ENCODE measurements around the gene NFIC.
"Not testable (repeated sequence)": the region's sequence is repeated elsewhere in the genome, so short reads cannot be mapped to it uniquely, and the experiment has no call there.

NFIC gene

GRCh38 chr19:3496392-3497273, 130.2 kb downstream of the NFIC start:
- no peak for DNase-seq

- no peak for DNase-seq
Observed at GRCh38 chr19:3497757-3498520, 131.6 kb downstream of the NFIC start.

- no peak for DNase-seq
Observed at GRCh38 chr19:3499738-3500428, 133.5 kb downstream of the NFIC start.

DNA sequence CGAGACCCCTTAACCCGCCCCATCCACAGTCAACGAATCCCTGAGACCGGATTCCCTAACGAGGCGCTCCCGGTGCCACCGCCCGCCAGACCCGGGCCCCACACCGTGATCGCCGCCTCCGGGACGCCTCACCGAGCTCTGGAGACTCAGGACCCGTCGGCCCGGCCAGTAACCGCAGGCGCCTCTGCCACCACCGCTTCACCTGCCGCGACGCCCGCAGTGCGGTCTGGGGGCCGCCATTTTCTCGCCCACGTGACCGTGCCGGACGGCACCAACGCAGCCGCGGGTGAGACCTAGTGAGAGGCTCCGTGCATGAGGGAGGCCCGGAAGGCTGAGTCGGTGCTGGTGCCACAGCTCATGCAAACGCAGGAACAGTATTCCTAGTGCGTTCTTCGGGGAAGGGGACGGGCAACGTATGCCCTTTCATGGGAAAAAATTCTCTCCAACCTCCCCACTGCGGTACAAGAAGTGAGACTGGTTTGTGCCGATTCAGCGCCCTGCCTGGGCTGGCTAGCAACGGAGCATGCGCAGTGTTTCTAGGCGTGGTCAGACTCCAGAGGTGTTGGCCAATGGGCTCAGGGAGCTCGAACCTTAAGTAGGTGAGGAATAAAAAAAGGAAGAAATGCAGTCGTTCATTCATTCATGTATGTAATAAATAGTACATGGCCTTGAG, 134.2 kb downstream of the NFIC start, which contains the start of gene DOHH:
Gene DOHH (minus strand): TSS at position 246 of the 673 bp plus-strand sequence. CDS start 3,860 bp downstream, outside the sequence.
- peak; percentile 83 for DNase-seq

- DNase-seq = no peak
Observed at GRCh38 chr19:3501780-3502179, 135.4 kb downstream of the NFIC start.

DNA sequence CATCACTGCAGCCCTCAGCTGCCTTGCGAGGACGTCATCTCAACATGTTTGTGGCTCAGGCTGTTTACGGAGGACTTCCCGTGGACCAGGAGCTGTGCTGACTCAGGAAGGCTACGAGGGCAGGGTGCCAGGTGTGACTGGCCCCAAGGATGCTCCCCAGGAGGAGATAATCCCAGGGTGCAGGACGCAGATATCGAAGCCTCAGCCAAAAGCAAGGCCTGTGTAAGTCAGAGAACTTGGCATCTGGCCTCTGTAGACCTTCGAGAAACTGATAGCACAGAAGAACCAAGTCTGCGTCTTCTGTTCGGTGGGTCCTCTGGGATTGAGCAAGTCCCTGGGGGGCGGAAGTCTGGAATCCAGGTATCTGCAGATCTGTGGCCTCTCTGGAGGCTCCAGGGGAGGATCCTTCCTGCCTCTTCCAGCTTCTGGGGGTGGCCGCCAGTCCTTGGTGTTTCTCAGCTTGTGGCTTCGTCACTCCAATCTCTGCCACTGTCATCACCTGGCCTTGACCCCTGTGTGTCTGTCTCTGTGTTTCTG, 136.7 kb downstream of the NFIC start:
- no peak for DNase-seq

DNA sequence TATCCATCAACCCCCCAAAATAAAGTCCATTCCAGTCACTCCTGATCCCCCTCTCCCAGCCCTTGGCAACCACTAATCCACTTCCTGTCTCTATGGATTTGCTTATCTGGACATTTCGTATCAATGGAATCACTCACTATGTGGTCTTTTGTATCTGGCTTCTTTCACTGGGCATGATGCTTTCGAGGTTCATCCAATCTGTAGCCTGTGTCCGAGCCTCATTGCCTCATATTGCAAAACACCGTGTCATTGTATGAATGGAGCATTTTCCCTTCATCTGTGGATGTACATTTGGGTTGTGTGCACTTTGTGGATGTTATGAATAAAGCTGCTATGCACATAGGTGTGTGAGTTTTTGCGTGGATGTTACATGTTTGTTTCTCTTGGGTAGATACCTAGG, 138.4 kb downstream of the NFIC start:
- no peak for DNase-seq

DNA sequence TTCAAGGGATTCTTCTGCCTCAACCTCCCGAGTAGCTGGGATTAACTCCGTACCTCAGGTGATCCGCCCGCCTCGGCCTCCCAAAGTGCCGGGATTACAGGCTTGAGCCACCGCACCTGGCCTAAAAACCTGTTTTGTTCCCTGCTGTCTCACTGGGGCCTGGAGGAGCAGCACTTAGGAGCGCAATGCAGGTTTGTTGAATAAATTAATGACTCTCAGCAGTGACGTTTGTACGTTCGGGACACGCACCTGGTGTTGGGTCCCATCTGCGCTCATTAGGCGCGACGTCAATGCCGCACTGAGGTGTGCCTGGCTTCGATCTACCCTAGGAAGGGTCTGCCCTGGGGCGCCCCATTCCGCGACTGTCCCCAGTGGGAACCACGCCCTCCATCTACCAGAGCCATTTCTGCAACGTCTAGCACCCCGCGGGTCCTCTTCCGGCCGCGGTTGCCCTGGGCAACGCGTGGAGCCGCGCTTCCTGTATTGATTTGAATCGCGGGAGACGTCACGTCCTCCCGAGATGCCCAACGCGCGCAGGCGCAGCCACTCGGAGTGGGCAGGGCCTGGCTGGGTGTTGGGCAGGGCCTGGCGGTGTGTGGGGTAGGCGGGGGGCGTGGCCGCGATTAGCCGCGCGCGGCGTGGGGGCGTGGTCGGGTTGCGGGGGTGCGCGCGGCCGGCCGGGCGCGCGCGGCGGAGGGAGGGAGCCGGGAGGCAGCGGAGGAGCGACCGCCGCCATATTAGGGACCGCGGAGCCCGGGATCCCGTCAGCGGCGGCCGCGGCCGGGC, 139.4 kb downstream of the NFIC start, which contains the start of gene FZR1:
Gene FZR1 (plus strand): TSS at position 714 of the 786 bp plus-strand sequence. CDS start 16,679 bp downstream, outside the sequence.
- peak; percentile 89 for DNase-seq

GRCh38 chr19:3506384-3507340, 140.3 kb downstream of the NFIC start:
- DNase-seq = no peak

DNA sequence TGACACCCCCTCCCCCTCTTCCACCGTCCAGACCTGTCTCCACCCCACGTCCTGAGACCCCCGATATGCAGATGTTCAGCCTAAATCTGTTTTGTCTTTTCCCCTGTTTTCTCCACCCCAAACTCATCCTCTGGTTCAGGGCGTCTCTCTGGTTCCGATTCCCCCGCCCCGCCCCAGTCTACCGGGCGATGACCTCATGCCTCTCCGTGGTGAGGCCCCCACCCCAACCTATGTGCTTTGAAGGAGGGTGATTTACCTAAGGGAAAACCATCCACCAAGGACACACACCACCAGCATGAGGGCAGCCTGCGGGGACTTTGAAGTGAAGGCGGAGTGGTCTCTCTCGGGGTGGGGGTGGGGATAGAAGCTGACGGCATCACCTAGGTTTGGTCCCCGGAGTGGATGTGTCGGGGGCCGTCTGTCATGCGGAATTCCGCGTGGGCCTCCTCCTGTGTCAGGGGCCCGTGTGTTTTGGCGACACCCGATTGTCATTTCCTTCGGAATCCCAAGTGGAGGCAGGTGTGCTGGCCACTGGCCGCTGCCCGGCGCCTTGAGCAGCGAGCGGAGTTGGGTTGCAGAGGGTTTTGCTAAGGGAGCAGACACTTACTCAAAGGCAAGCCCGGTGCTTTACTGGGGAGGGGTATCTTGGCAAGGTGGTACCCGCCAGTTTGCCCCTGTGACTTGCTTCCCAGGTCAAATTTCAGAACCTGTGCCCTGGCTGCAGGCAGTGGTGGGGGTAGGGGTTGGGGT, 141.2 kb downstream of the NFIC start:
- DNase-seq = no peak

GRCh38 chr19:3508121-3508661, 141.8 kb downstream of the NFIC start:
- not testable (repeated sequence) for DNase-seq

- DNase-seq = no peak
Observed at GRCh38 chr19:3508771-3509535, 142.6 kb downstream of the NFIC start.

GRCh38 chr19:3509566-3509989, 143.2 kb downstream of the NFIC start:
- DNase-seq = no peak

- DNase-seq = no peak
Observed at GRCh38 chr19:3510727-3511126, 144.3 kb downstream of the NFIC start.

GRCh38 chr19:3511506-3512251, 145.3 kb downstream of the NFIC start:
- DNase-seq = no peak

DNA sequence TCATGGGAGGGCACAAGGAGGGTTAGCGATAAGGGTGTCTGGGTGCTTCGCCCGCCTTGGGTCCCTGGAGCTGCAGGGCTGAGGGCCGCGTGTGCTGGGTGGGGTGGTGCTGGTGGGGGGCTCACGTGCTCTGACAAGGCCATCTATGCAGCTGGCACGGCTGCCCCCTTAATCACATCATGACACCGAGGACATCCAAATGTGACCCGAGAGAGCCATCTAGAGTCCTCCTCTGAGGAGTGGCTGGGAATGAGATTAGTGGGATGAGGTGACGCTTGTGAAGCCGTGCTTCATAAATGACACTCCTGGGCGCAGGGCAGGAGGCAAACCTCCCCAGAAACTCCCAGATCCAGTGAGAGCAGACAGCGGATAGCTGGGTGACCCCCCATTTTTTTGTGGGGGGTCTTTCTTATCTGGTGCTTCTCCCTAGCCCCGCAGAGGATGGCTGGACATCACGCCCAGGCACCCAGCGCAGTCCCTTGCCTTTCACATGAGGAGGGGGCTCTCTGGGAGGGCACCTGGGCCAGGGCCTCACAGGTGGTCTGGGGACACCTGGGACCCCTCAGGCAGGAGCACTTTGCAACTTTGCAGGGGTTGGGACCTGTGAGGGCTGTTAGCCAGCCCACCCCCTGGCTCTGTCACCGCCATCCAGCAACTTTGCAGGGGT, 146.3 kb downstream of the NFIC start:
- DNase-seq = no peak

All from NCI-H510A treated with DMSO at 0.1 percent for 48 hours (cell line).